ENCODE measurements around the gene ADAMTS19.
"Not testable (repeated sequence)": the region's sequence is repeated elsewhere in the genome, so short reads cannot be mapped to it uniquely, and the experiment has no call there.

The ADAMTS19 gene, protein sequence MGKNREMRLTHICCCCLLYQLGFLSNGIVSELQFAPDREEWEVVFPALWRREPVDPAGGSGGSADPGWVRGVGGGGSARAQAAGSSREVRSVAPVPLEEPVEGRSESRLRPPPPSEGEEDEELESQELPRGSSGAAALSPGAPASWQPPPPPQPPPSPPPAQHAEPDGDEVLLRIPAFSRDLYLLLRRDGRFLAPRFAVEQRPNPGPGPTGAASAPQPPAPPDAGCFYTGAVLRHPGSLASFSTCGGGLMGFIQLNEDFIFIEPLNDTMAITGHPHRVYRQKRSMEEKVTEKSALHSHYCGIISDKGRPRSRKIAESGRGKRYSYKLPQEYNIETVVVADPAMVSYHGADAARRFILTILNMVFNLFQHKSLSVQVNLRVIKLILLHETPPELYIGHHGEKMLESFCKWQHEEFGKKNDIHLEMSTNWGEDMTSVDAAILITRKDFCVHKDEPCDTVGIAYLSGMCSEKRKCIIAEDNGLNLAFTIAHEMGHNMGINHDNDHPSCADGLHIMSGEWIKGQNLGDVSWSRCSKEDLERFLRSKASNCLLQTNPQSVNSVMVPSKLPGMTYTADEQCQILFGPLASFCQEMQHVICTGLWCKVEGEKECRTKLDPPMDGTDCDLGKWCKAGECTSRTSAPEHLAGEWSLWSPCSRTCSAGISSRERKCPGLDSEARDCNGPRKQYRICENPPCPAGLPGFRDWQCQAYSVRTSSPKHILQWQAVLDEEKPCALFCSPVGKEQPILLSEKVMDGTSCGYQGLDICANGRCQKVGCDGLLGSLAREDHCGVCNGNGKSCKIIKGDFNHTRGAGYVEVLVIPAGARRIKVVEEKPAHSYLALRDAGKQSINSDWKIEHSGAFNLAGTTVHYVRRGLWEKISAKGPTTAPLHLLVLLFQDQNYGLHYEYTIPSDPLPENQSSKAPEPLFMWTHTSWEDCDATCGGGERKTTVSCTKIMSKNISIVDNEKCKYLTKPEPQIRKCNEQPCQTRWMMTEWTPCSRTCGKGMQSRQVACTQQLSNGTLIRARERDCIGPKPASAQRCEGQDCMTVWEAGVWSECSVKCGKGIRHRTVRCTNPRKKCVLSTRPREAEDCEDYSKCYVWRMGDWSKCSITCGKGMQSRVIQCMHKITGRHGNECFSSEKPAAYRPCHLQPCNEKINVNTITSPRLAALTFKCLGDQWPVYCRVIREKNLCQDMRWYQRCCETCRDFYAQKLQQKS

GRCh38 chr5:129459777-129460671, at the start of gene ADAMTS19:
TSS of gene ADAMTS19 (plus strand) at chr5:129460298. CDS start at chr5:129460392, 94 bp downstream.
- DNase-seq = no peak

- no peak for DNase-seq
These were observed 49.6 kb upstream of the ADAMTS19 start for GRCh38 chr5:129410488-129410887.

GRCh38 chr5:129412721-129413120, 47.4 kb upstream of the ADAMTS19 start:
- DNase-seq = no peak

GRCh38 chr5:129413570-129413969, 46.5 kb upstream of the ADAMTS19 start:
- DNase-seq = no peak

DNA sequence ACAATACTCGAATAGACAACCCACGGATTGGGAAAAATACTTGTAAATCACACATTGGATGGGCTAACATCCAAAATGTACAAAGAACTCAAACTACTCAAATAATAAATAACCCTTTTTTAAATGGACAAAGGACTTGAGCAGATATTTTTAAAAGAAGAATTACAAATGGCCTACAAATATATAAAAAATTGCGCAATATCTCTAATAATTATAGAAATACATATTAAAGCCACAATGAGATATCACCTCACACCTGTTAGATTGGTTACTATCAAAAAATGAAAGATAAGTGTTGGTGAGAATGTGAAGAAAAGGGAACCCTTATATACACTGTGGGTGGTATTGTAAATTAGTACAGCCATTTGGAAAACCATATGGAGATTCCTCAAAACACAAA, 40.8 kb upstream of the ADAMTS19 start:
- DNase-seq = no peak

- DNase-seq = no peak
These were observed 35.1 kb upstream of the ADAMTS19 start for GRCh38 chr5:129425031-129425430.

- no peak for DNase-seq
These were observed 34.0 kb upstream of the ADAMTS19 start for GRCh38 chr5:129426071-129426470.

DNA sequence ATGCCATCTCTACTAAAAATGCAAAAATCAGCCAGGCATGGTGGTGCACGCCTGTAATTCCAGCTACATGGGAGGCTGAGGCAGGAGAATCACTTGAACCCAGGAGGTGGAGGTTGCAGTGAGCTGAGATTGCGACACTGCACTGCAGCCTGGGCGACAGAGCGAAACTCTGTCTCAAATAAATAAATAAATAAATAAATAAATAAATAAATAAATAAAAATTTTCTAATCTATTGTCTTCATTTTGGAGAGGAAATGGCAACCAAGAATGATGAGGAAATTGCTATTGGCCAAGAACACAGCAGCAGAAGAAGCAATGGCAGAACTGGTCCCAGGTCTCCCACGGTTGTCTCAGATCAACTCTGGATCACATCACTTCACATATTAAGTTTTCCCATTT, 31.5 kb upstream of the ADAMTS19 start:
- not testable (repeated sequence) for DNase-seq

DNA sequence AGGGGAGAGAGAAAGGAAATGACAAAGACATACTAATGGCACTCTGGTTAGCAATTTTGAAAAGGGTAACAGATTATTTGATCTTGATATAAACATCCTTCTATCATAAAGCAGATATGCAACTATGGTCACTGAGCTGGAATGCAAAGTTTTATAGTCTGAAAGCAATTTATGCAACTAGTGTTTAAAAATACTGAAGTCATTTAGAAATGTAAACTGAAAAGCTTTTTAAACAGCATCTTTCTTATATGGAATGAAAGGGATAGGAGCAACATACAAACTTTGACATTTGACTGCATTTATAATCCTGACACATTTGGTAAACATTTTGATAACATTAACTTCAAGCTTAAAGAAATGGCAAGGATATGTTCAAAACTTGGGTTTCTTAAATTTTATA, 28.7 kb upstream of the ADAMTS19 start:
- DNase-seq = no peak

- DNase-seq = no peak
These were observed 21.8 kb upstream of the ADAMTS19 start for GRCh38 chr5:129438322-129438721.

DNA sequence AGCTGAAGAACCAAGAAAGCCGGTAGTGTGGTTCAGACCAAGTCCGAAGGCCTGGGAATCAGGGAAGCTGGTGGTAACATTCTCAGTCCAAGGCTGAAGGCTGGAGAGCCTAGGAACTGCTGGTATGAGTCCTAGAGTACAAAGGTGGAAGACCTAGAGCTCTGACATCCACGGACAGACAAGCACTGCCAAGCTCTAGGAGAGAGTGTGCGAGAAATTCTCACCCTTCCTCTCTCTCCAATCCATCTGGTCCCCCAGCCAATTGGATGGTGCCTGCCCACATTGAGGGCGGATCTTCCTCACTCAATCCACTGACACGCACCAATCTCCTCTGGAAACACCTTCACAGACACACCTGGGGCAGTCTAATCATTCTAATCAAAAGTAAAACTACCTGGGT, 19.7 kb upstream of the ADAMTS19 start:
- DNase-seq = no peak

DNA sequence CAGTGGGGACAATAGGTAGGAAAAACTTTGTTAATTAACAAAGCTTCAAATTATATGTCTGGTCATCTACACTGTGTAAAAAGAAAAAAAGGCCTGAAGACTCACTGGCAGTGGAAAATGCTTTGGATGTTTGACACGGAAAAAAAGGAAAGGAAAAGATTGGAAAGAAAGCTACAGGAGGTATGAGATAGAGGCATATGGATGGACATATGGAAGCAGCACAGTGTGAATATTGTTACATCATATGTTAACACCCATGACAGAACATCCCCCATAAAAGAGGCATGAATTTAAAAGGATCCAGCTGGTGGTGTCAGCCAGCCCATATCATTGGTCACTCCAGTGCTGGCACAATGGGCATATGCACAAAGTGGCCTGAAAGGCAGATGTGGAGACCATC, 19.0 kb upstream of the ADAMTS19 start:
- no peak for DNase-seq

DNA sequence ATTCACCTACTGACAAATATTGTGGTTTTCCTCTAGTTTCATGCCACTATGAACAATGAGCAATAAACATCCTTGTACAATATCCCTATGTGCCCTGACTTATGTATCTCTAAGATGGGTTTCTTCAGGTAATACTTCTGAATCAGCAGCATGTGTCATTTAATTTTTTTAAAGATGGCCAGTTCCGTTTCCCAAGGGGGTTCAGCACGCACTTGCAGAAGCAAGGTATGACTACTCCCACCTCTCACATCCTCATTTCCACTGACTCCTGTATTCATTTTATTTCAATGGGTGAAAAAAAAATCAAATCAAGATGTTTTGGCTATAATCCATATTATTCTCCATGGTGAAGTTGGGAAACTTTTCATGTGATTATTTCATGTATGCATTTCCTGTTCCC, 14.7 kb upstream of the ADAMTS19 start:
- no peak for DNase-seq

DNA sequence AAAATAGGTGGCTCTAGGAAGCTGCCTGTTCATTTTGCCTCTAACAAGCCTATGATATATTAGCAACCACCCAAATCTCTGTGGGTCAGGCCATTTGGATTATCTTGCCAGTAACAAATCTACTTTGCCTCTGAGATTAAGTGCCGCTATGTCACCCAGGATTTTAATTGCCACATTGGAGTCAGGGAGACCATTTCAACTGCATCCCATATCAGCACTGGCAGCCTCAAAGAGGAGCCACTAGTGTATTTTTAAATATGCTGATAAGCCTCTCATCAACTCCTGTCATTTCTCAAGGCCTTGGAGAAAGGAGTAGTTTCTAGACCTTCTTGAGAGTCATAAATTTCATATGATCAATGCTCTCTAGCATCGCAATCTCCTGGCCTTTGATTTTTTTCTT, 12.1 kb upstream of the ADAMTS19 start:
- no peak for DNase-seq

- DNase-seq = no peak
These were observed 11.4 kb upstream of the ADAMTS19 start for GRCh38 chr5:129448654-129449053.

- no peak for DNase-seq
These were observed 5.6 kb upstream of the ADAMTS19 start for GRCh38 chr5:129454461-129454860.

- no peak for DNase-seq
These were observed 685 bp upstream of the ADAMTS19 start for GRCh38 chr5:129459450-129459776.

GRCh38 chr5:129460672-129460935, 506 bp downstream of the ADAMTS19 start:
- no peak for DNase-seq

DNA sequence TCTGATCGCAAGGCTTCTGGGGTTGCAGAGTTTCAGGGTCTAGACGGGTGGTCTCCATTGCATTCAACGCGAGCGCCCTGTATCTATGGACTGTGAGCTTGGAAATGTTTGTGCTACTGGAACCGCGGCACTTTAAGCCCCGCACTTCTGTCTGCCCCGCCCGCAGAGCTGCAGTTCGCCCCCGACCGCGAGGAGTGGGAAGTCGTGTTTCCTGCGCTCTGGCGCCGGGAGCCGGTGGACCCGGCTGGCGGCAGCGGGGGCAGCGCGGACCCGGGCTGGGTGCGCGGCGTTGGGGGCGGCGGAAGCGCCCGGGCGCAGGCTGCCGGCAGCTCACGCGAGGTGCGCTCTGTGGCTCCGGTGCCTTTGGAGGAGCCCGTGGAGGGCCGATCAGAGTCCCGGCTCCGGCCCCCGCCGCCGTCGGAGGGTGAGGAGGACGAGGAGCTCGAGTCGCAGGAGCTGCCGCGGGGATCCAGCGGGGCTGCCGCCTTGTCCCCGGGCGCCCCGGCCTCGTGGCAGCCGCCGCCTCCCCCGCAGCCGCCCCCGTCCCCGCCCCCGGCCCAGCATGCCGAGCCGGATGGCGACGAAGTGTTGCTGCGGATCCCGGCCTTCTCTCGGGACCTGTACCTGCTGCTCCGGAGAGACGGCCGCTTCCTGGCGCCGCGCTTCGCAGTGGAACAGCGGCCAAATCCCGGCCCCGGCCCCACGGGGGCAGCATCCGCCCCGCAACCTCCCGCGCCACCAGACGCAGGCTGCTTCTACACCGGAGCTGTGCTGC, 1.0 kb downstream of the ADAMTS19 start:
- no peak for DNase-seq

- no peak for DNase-seq
These were observed 1.7 kb downstream of the ADAMTS19 start for GRCh38 chr5:129461711-129462332.

DNA sequence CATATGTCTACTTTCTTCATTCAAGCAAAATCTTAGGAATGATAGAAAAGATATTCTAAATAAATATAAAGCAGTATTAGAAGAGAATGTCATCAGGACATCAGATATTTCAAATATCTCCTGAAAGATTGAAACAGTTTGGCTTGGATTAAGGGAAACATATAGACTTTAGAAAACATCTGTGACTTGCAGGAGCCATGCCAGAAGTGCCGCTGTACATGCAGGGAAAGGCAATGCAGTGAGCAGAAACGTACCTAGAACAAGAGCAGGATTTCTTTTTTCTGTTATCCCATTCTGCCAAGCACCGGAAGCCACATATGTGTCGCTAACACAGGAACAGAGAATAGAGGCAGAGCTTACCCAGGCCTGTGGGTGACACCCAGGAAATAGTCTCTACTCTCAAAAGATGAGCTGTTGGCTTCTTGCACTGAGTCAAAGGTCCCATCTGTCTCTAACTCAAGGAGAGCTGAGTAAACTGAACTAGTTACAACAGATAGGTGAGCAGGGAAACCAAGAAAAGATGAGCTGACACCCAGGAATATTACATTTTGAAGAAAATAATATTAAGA, 5.8 kb downstream of the ADAMTS19 start:
- no peak for DNase-seq

Data from hematopoietic multipotent progenitor cell treated with erythropoietin and hydrocortisone succinate and interleukin-3 and kit ligand, for 8 days (in vitro differentiated cells).